K562 treated with DMSO at 1 percent for 48 hours (cell line): ENCODE results near the gene PCCB. TPM values are rescaled to one million over a fixed set of nuclear protein-coding genes. Genes with fewer than 3 reads are reported as not detected.

ENCODE experiments used
- total RNA-seq: library from RNA; unstranded; fragments of 300-600 nt; gene quantifications from 2 replicates; pipeline ENCODE4 v1.2.3, GENCODE V29; 2022; ENCODE audit warnings: low replicate concordance; ENCODE audit errors: extremely low read depth

PCCB gene
- total RNA-seq, result not detected in 2 replicates

GRCh38 chr3:136250059-136250902, at the start of gene PCCB:
TSS of gene PCCB (plus strand) at chr3:136250340. CDS start at chr3:136250376, 36 bp downstream.

Other genes with a start within 250 kb of the PCCB start
- gene MSL2, start 54.0 kb upstream of the PCCB start, total RNA-seq, result not detected in 2 replicates